ENCODE data around the gene TBL1Y. TPM values are rescaled to one million over a fixed set of nuclear protein-coding genes. Genes with fewer than 3 reads are reported as not detected.

TBL1Y gene
- total and polyA plus RNA-seq, 2 experiments from 2014 or later, result 2.6 to 5.8 TPM

DNA sequence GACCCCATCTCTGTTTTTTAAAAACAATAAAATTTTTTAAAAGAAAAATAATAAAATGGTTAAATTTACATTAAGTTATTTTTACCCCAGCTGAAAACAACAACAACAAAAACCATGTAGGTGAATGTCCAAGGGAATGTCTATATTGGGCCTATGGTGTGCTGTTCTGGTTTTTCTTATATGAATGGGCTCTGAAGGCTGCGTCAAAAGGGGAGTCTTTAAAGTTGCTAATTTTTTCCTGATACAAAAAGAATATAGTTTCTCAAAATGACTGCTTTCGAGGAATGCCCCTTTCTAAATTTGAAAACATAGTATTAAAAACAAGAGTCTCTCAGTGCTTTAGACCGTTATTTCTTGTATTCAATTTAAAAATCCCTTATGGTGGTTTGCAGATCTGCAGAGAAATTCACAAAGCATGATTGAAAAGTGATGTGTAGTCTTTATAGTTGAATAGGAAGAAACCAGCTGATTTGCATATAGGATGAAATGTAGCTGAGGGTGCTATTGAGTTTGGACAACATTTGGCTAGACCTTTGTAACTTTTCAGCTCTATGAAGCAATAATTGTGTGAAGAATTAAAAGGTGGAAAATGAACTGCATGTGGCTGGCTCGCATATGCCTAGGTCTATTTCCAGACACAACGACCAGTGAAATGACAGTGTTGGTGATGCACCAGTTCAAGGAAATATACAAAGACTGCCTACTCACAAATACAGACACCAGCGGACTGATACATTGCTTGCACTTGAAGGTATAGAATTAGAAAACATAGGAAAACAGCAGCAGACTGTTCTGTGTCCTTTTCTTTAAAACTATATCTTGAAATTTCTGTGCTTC lies 107.0 kb downstream of the TBL1Y start:
- Histone ChIP-seq H3K79me2 (replicated peaks; ENCODE audit: insufficient read depth) (no peaks in the 10 kb centered on the region), H3K36me3 (ENCODE audit: insufficient read depth) (no peaks in the 10 kb centered on the region), H3F3A (replicated peaks; ENCODE audit: low read depth) (no peaks in the 10 kb centered on the region), H3K27me3 (ENCODE audit: insufficient read depth) (no peaks in the 10 kb centered on the region), H3K9me2 (ENCODE audit: insufficient read depth) (no peaks in the 10 kb centered on the region), H3K4me3 (no peak overlapping the region), H4K20me1 (replicated peaks; ENCODE audit: insufficient read depth) (no peaks in the 10 kb centered on the region), H3K4me1 (ENCODE audit: insufficient read depth) (no peaks in the 10 kb centered on the region), H3K27ac (ENCODE audit: low read depth) (no peak overlapping the region), H3K4me2 (no peak overlapping the region), H2AFZ (no peak overlapping the region)
- DNase-seq (ENCODE audit: low spot score) (no peak), ATAC-seq (no peak)
- no peaks in the 10 kb centered on the region; the same call in 2 of the 3 replicates for H3K36me3 Mint-ChIP-seq (ENCODE audit: low read depth)
- TF ChIP-seq POLR2AphosphoS5 (IDR thresholded peaks at IDR 0.05; ENCODE audit: low read depth), result no peak
- TF ChIP-seq EZH2phosphoT487 (IDR thresholded peaks at IDR 0.05; ENCODE audit: unreplicated experiment), result no peak
- no peak for TF ChIP-seq NANOG (IDR thresholded peaks at IDR 0.05; ENCODE audit: borderline replicate concordance)
- TF ChIP-seq JUNB (IDR thresholded peaks at IDR 0.05; ENCODE audit: unreplicated experiment), result no peak
- TF ChIP-seq, protein P1, sequence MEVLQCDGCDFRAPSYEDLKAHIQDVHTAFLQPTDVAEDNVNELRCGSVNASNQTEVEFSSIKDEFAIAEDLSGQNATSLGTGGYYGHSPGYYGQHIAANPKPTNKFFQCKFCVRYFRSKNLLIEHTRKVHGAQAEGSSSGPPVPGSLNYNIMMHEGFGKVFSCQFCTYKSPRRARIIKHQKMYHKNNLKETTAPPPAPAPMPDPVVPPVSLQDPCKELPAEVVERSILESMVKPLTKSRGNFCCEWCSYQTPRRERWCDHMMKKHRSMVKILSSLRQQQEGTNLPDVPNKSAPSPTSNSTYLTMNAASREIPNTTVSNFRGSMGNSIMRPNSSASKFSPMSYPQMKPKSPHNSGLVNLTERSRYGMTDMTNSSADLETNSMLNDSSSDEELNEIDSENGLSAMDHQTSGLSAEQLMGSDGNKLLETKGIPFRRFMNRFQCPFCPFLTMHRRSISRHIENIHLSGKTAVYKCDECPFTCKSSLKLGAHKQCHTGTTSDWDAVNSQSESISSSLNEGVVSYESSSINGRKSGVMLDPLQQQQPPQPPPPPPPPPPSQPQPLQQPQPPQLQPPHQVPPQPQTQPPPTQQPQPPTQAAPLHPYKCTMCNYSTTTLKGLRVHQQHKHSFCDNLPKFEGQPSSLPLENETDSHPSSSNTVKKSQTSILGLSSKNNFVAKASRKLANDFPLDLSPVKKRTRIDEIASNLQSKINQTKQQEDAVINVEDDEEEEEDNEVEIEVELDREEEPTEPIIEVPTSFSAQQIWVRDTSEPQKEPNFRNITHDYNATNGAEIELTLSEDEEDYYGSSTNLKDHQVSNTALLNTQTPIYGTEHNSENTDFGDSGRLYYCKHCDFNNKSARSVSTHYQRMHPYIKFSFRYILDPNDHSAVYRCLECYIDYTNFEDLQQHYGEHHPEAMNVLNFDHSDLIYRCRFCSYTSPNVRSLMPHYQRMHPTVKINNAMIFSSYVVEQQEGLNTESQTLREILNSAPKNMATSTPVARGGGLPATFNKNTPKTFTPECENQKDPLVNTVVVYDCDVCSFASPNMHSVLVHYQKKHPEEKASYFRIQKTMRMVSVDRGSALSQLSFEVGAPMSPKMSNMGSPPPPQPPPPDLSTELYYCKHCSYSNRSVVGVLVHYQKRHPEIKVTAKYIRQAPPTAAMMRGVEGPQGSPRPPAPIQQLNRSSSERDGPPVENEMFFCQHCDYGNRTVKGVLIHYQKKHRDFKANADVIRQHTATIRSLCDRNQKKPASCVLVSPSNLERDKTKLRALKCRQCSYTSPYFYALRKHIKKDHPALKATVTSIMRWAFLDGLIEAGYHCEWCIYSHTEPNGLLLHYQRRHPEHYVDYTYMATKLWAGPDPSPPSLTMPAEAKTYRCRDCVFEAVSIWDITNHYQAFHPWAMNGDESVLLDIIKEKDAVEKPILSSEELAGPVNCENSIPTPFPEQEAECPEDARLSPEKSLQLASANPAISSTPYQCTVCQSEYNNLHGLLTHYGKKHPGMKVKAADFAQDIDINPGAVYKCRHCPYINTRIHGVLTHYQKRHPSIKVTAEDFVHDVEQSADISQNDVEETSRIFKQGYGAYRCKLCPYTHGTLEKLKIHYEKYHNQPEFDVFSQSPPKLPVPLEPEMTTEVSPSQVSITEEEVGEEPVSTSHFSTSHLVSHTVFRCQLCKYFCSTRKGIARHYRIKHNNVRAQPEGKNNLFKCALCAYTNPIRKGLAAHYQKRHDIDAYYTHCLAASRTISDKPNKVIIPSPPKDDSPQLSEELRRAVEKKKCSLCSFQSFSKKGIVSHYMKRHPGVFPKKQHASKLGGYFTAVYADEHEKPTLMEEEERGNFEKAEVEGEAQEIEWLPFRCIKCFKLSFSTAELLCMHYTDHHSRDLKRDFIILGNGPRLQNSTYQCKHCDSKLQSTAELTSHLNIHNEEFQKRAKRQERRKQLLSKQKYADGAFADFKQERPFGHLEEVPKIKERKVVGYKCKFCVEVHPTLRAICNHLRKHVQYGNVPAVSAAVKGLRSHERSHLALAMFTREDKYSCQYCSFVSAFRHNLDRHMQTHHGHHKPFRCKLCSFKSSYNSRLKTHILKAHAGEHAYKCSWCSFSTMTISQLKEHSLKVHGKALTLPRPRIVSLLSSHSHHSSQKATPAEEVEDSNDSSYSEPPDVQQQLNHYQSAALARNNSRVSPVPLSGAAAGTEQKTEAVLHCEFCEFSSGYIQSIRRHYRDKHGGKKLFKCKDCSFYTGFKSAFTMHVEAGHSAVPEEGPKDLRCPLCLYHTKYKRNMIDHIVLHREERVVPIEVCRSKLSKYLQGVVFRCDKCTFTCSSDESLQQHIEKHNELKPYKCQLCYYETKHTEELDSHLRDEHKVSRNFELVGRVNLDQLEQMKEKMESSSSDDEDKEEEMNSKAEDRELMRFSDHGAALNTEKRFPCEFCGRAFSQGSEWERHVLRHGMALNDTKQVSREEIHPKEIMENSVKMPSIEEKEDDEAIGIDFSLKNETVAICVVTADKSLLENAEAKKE (CRISPR knock-in tag; IDR thresholded peaks at IDR 0.05), result no peak
- TF ChIP-seq, protein P2, sequence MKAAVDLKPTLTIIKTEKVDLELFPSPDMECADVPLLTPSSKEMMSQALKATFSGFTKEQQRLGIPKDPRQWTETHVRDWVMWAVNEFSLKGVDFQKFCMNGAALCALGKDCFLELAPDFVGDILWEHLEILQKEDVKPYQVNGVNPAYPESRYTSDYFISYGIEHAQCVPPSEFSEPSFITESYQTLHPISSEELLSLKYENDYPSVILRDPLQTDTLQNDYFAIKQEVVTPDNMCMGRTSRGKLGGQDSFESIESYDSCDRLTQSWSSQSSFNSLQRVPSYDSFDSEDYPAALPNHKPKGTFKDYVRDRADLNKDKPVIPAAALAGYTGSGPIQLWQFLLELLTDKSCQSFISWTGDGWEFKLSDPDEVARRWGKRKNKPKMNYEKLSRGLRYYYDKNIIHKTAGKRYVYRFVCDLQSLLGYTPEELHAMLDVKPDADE (IDR thresholded peaks at IDR 0.05), result no peak
- no peak for TF ChIP-seq ZNF331 (CRISPR knock-in tag; IDR thresholded peaks at IDR 0.05; ENCODE audit: low read depth)
- TF ChIP-seq, protein P3, sequence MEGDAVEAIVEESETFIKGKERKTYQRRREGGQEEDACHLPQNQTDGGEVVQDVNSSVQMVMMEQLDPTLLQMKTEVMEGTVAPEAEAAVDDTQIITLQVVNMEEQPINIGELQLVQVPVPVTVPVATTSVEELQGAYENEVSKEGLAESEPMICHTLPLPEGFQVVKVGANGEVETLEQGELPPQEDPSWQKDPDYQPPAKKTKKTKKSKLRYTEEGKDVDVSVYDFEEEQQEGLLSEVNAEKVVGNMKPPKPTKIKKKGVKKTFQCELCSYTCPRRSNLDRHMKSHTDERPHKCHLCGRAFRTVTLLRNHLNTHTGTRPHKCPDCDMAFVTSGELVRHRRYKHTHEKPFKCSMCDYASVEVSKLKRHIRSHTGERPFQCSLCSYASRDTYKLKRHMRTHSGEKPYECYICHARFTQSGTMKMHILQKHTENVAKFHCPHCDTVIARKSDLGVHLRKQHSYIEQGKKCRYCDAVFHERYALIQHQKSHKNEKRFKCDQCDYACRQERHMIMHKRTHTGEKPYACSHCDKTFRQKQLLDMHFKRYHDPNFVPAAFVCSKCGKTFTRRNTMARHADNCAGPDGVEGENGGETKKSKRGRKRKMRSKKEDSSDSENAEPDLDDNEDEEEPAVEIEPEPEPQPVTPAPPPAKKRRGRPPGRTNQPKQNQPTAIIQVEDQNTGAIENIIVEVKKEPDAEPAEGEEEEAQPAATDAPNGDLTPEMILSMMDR (conservative IDR thresholded peaks at IDR 0.05; ENCODE audit: low read depth in 2 of 2), result no peak
- TF ChIP-seq EZH2 (IDR thresholded peaks at IDR 0.05; ENCODE audit: low read depth, unreplicated experiment), result no peak
- TF ChIP-seq ZNF114 (CRISPR knock-in tag; IDR thresholded peaks at IDR 0.05), result no peak
- TF ChIP-seq STAT1 (IDR thresholded peaks at IDR 0.05; ENCODE audit: unreplicated experiment), result no peak
- TF ChIP-seq CREB1 (CRISPR knock-in tag; IDR thresholded peaks at IDR 0.05; ENCODE audit: low read depth), result no peak
- TF ChIP-seq, protein P4, sequence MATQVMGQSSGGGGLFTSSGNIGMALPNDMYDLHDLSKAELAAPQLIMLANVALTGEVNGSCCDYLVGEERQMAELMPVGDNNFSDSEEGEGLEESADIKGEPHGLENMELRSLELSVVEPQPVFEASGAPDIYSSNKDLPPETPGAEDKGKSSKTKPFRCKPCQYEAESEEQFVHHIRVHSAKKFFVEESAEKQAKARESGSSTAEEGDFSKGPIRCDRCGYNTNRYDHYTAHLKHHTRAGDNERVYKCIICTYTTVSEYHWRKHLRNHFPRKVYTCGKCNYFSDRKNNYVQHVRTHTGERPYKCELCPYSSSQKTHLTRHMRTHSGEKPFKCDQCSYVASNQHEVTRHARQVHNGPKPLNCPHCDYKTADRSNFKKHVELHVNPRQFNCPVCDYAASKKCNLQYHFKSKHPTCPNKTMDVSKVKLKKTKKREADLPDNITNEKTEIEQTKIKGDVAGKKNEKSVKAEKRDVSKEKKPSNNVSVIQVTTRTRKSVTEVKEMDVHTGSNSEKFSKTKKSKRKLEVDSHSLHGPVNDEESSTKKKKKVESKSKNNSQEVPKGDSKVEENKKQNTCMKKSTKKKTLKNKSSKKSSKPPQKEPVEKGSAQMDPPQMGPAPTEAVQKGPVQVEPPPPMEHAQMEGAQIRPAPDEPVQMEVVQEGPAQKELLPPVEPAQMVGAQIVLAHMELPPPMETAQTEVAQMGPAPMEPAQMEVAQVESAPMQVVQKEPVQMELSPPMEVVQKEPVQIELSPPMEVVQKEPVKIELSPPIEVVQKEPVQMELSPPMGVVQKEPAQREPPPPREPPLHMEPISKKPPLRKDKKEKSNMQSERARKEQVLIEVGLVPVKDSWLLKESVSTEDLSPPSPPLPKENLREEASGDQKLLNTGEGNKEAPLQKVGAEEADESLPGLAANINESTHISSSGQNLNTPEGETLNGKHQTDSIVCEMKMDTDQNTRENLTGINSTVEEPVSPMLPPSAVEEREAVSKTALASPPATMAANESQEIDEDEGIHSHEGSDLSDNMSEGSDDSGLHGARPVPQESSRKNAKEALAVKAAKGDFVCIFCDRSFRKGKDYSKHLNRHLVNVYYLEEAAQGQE (IDR thresholded peaks at IDR 0.05; ENCODE audit: unreplicated experiment), result no peak
- H3K27ac Mint-ChIP-seq, result no peak overlapping the region
- peaks cover 6% of the 10 kb centered on the region for H3K4me1 Mint-ChIP-seq
- H3K9me3 Mint-ChIP-seq, result no peaks in the 10 kb centered on the region
- no peak overlapping the region for H3K4me3 Mint-ChIP-seq
- no peaks in the 10 kb centered on the region for H3K27me3 Mint-ChIP-seq (ENCODE audit: insufficient read depth, low read depth, poor library complexity)

Measured in GM23338 (cell line).